SH-SY5Y (cell line): ENCODE measurements around the gene PLAC9.

Experiments used
- GATA2 ChIP-seq: IDR thresholded peaks from 2 replicates; pipeline ENCODE4 v1.6.1; 2011; ENCODE audit warnings: mild to moderate bottlenecking, low read depth, low read length
- GATA3 ChIP-seq: IDR thresholded peaks from 2 replicates; pipeline ENCODE4 v1.6.1; 2011; ENCODE audit warnings: low read depth, mild to moderate bottlenecking, low read length, moderate library complexity

DNA sequence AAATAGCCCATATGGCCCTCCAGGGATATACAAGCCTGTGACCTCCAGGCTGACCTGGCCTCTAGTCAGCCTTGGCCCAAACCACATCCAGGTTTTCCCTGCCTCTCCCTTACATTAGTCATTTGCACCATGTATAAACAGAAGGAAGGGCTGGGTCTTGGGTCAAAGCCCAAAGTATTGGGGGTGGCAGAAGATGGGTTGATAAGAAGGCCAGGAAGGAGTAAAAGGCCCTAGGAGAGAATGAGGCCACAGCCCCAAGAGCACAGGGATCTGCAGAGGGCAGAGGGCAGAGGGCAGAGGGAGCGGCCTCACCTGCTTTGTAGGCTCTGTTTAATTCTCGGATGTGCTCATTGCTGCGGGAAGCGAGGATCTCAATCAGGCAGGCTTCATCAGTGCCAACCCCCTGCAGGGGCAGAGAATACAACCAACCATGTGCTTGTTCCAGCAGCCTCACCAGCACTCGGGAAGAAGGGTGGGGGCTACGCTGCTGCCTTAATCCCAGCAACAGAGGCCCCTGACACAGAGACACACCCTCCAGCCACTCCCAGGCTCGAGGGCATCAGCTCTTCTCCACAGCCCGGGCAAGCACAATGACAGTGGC is 31.3 kb downstream of the PLAC9 start:
- TF ChIP-seq GATA2 (no peak), GATA3 (no peak)
